Endothelial cell of umbilical vein (primary cell): Measurements from ENCODE around the gene ABCG4. TPM values are rescaled to one million over a fixed set of nuclear protein-coding genes. Genes with fewer than 3 reads are reported as not detected.

ENCODE experiments used
- BruUV-seq: library from RNA; stranded (reverse); fragments of 400-500 nt; replicated peaks from 2 replicates; lab custom pipeline; 2021; lab: Mats Ljungman, UMichigan
- CTCF ChIA-PET: fragments of 300-600, 350-600 bp; sonication (Branson Sonifier 250); formaldehyde crosslinking; loops from one replicate; lab custom pipeline; 2021; ENCODE audit warnings: antibody characterized with exemption, inconsistent platforms; lab: Charles Lee
- POLR2A ChIA-PET: fragments of 300-600, 350-600 bp; sonication (Branson Sonifier 250); formaldehyde crosslinking; loops from one replicate; lab custom pipeline; 2021; ENCODE audit warnings: antibody characterized with exemption, inconsistent platforms; lab: Charles Lee
- DNase-seq: peaks from one replicate; pipeline ENCODE4 v3.0.0-alpha.2; 2011; ENCODE audit warnings: low read depth, low spot score
- FAIRE-seq: peaks from 2 replicates; lab custom pipeline; 2011; peaks lifted over from hg19 to GRCh38; lab: Jason Lieb, UNC
- H2AFZ ChIP-seq: 2 replicates; pipeline ENCODE4 v1.6.0; 2012; ENCODE audit warnings: low read depth, low read length, control low read depth, inconsistent platforms
- H3K27ac ChIP-seq: 2 replicates; pipeline ENCODE4 v1.5.1; 2011; ENCODE audit warnings: low read depth, mild to moderate bottlenecking, control low read depth, low read length, moderate library complexity; ENCODE audit not compliant: insufficient read depth
- H3K27me3 ChIP-seq, 2 experiments: 2 replicates each; pipeline versions ENCODE4 v1.6.0 to v1.6.1; 2011; ENCODE audit warnings: low read length in 2 of 2, mixed read lengths in 1 of 2; ENCODE audit not compliant: control insufficient read depth in 2 of 2, insufficient read depth in 2 of 2
- H3K36me3 ChIP-seq, 2 experiments: 2 replicates in 1 of 2; 3 replicates in 1 of 2; pipeline ENCODE4 v1.5.1; 2011; ENCODE audit warnings: low read length in 2 of 2, mild to moderate bottlenecking in 1 of 2, moderate library complexity in 1 of 2; ENCODE audit not compliant: control insufficient read depth in 2 of 2, insufficient read depth in 2 of 2; ENCODE audit errors: extremely low read depth in 1 of 2
- H3K4me1 ChIP-seq: 3 replicates; pipeline ENCODE4 v1.5.1; 2011; ENCODE audit warnings: mild to moderate bottlenecking, low read length; ENCODE audit not compliant: control insufficient read depth, insufficient read depth; ENCODE audit errors: extremely low read depth
- H3K4me2 ChIP-seq: 2 replicates; pipeline ENCODE4 v1.6.1; 2011; ENCODE audit warnings: low read length, control low read depth, mixed read lengths; ENCODE audit not compliant: insufficient read depth
- H3K4me3 ChIP-seq, 3 experiments: fragments of 200-600 bp in 1 of 3; sonication (generic), shearing (Covaris generic) in 1 of 3; replicated peaks in 1 of 3; 2 replicates each; pipeline ENCODE4 v1.5.1; 2011 to 2016; ENCODE audit warnings: control low read depth in 3 of 3, low read length in 3 of 3, mild to moderate bottlenecking in 2 of 3, inconsistent platforms in 1 of 3, low read depth in 1 of 3, moderate library complexity in 1 of 3; ENCODE audit not compliant: insufficient read depth in 1 of 3
- H3K79me2 ChIP-seq: 2 replicates; pipeline ENCODE4 v1.6.0; 2012; ENCODE audit warnings: low read length, inconsistent platforms; ENCODE audit not compliant: control insufficient read depth, insufficient read depth
- H3K9ac ChIP-seq: replicated peaks from 2 replicates; pipeline ENCODE3; 2011; ENCODE audit warnings: low read length, control low read depth; ENCODE audit not compliant: insufficient read depth; ENCODE audit errors: extremely low read depth
- H3K9me1 ChIP-seq: replicated peaks from 3 replicates; pipeline ENCODE4 v1.6.0; 2011; ENCODE audit warnings: mild to moderate bottlenecking, low read length; ENCODE audit not compliant: control insufficient read depth, insufficient read depth; ENCODE audit errors: extremely low read depth
- H3K9me3 ChIP-seq: replicated peaks from 2 replicates; pipeline ENCODE4 v1.5.1; 2012; ENCODE audit warnings: low read length, inconsistent platforms; ENCODE audit not compliant: control insufficient read depth, insufficient read depth
- H4K20me1 ChIP-seq: replicated peaks from 2 replicates; pipeline ENCODE3; 2011; ENCODE audit warnings: mild to moderate bottlenecking, low read length; ENCODE audit not compliant: control insufficient read depth, insufficient read depth; ENCODE audit errors: extremely low read depth
- EZH2 ChIP-seq: IDR thresholded peaks from 2 replicates; pipeline ENCODE4 v1.6.1; 2012; ENCODE audit warnings: borderline replicate concordance, low read depth, mild to moderate bottlenecking, moderate library complexity, low read length, inconsistent platforms; ENCODE audit not compliant: severe bottlenecking
- FOS ChIP-seq: IDR thresholded peaks from 2 replicates; pipeline ENCODE4 v1.6.1; 2011; ENCODE audit warnings: mild to moderate bottlenecking, low read length, moderate library complexity, borderline replicate concordance; ENCODE audit not compliant: insufficient read depth
- GATA2 ChIP-seq: IDR thresholded peaks from 2 replicates; pipeline ENCODE4 v1.7.0; 2011; ENCODE audit warnings: low read depth, mild to moderate bottlenecking, moderate library complexity, mixed read lengths, low read length; ENCODE audit not compliant: insufficient read length, insufficient read depth
- JUN ChIP-seq: IDR thresholded peaks from 2 replicates; pipeline ENCODE4 v1.6.1; 2011; ENCODE audit warnings: borderline replicate concordance, low read depth; ENCODE audit not compliant: insufficient read length, insufficient read depth
- MYC ChIP-seq: IDR thresholded peaks from one replicate; pipeline ENCODE4 v1.6.1; 2011; ENCODE audit warnings: mild to moderate bottlenecking, low read depth, low read length
- POLR2A ChIP-seq: IDR thresholded peaks from 2 replicates; pipeline ENCODE4 v1.6.1; 2012; ENCODE audit warnings: low read depth, mild to moderate bottlenecking, control low read depth, low read length
- POLR2AphosphoS5 ChIP-seq: IDR thresholded peaks from 2 replicates; pipeline ENCODE4 v1.6.1; 2012; ENCODE audit warnings: low read depth, mild to moderate bottlenecking, control low read depth, low read length, moderate library complexity; ENCODE audit not compliant: insufficient read depth
- dilution Hi-C: fragments of 300-500 bp; cut with MboI; formaldehyde crosslinking; loops from one replicate; pipeline ENCODE4 v1.15.0; 2019; ENCODE audit warnings: low sequenced_read_pairs; ENCODE audit not compliant: extremely low pct_ligation_motif_present
- intact Hi-C: fragments of 100-400 bp; cut with micrococcal nuclease; formaldehyde crosslinking; loops from one replicate; pipeline ENCODE4 v1.10.0; 2022
- polyA plus RNA-seq, 4 experiments: library from polyadenylated mRNA; depleted of rRNA in 3 of 4; stranded (reverse) in 3 of 4; unstranded in 1 of 4; fragments of >200 nt; gene quantifications; 2 replicates each; pipeline versions ENCODE4 v1.2.1 to v1.2.3, GENCODE V29; 2011 to 2012; ENCODE audit warnings: missing spikeins in 1 of 4
- total RNA-seq: library from RNA; stranded (reverse); gene quantifications from 2 replicates; pipeline ENCODE4 v1.2.3, GENCODE V29; 2021
- TF ChIP-seq, protein P1 (sequence below): IDR thresholded peaks from 2 replicates; pipeline ENCODE4 v1.6.1; 2011; ENCODE audit not compliant: insufficient read depth, insufficient read length
- TF ChIP-seq, protein P2 (sequence below), 2 donors: IDR thresholded peaks; 1 replicate in 1 of 2; 2 replicates in 1 of 2; pipeline ENCODE4 v1.5.1; 2011; ENCODE audit warnings: low read length in 2 of 2, mild to moderate bottlenecking in 2 of 2, moderate library complexity in 2 of 2, control low read depth in 1 of 2, inconsistent platforms in 1 of 2, low read depth in 1 of 2; ENCODE audit not compliant: insufficient read depth in 1 of 2; ENCODE audit errors: extremely low read depth in 1 of 2

The ABCG4 gene
- total and polyA plus RNA-seq, 2 donors (not counting 3 experiments of a cell fraction or from before 2014, with no cell fraction given) = 1.0 to 1.7 TPM

DNA sequence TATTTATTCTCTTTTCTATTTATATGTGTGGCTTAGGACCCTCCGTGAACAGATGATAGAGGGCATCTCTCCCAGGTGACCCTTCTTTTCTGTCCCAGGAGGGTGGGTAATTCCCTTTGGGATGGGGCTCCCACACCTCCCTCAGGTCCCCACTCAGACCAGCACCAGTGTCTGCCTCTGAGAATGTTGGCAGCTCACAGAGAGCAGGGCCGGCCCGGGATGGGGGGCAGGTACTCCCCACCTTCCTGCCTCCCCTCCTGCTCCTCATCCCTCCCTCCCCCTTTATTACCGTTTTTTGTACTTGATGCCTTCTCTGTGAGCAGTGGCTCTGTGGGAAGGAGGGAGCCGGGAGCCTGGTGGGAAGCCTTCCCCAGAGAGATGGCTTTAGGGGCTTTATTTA lies 32.3 kb upstream of the ABCG4 start:
- POLR2A ChIA-PET = no interaction called here

More for the DNA sequence above, 32.3 kb upstream of the ABCG4 start:
- Histone ChIP-seq H3K9ac (no peak overlapping the region), H3K79me2 (no peaks in the 10 kb centered on the region), H3K9me1 (no peaks in the 10 kb centered on the region), H2AFZ (no peak overlapping the region), H3K4me3 (no peak overlapping the region), H3K27ac (no peak overlapping the region), H3K36me3 (peaks cover 7 to 20% of the 10 kb centered on the region in 2 experiments), H3K27me3 (no peaks in the 10 kb centered on the region), H3K9me3 (no peaks in the 10 kb centered on the region), H3K4me1 (peaks cover 10% of the 10 kb centered on the region), H3K4me2 (no peak overlapping the region), H4K20me1 (no peaks in the 10 kb centered on the region)
- BruUV-seq = no TSS peak
- FAIRE-seq (no peak), DNase-seq (no peak)
- dilution Hi-C loops (no loop called here), intact Hi-C loops (no loop called here)
- TF ChIP-seq FOS (no peak), MYC (no peak), POLR2AphosphoS5 (no peak), GATA2 (no peak), EZH2 (no peak), JUN (no peak), POLR2A (no peak)
- TF ChIP-seq, protein P1, sequence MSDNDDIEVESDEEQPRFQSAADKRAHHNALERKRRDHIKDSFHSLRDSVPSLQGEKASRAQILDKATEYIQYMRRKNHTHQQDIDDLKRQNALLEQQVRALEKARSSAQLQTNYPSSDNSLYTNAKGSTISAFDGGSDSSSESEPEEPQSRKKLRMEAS = no peak
- TF ChIP-seq, protein P2, sequence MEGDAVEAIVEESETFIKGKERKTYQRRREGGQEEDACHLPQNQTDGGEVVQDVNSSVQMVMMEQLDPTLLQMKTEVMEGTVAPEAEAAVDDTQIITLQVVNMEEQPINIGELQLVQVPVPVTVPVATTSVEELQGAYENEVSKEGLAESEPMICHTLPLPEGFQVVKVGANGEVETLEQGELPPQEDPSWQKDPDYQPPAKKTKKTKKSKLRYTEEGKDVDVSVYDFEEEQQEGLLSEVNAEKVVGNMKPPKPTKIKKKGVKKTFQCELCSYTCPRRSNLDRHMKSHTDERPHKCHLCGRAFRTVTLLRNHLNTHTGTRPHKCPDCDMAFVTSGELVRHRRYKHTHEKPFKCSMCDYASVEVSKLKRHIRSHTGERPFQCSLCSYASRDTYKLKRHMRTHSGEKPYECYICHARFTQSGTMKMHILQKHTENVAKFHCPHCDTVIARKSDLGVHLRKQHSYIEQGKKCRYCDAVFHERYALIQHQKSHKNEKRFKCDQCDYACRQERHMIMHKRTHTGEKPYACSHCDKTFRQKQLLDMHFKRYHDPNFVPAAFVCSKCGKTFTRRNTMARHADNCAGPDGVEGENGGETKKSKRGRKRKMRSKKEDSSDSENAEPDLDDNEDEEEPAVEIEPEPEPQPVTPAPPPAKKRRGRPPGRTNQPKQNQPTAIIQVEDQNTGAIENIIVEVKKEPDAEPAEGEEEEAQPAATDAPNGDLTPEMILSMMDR (IDR thresholded peaks at IDR 0.05; ENCODE audit: extremely low read depth in 1 of 2, insufficient read depth in 1 of 2, low read depth in 1 of 2, low read length in 2 of 2) = no peak
- CTCF ChIA-PET = interaction anchor here (0.9 to 1.6 kb wide), 3 partner anchors 14 to 222 kb away, joined by 4 to 7 read pairs (median 5); no protein-coding TSS in a partner anchor
